Upper lobe of left lung (tissue), 4 donors: ENCODE results near the gene ZNF438.

Experiments
- POLR2A ChIP-seq, 4 donors: fragments of 450-650 bp; IDR thresholded peaks; one replicate each; pipeline ENCODE4 v1.5.1; 2016 to 2017; ENCODE audit warnings: antibody characterized with exemption in 4 of 4, mild to moderate bottlenecking in 2 of 4
- POLR2AphosphoS5 ChIP-seq, 2 donors: sonication (generic); formaldehyde crosslinking; IDR thresholded peaks; one replicate each; pipeline ENCODE4 v1.5.1; 2017; ENCODE audit warnings: antibody characterized with exemption in 2 of 2

DNA sequence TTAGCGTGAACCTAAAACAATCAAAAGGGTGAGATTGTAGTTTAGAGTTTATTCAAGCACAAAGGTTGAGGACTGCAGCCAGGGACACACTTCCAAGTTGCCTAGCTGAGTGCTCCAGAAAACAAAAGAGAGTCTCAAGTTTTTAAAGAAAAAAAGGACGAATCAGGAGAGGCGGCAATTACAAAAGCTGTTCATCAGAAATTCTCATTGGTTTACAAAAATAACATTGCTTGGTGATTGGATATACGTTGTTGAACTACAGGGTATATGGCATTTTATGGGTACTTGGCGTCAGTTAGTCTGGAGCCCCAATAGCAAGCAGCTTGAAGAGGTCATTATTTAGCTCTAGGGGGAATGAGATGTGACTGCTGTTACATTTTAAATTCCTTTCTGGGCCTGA, 11.5 kb downstream of the ZNF438 start:
- no peak for TF ChIP-seq POLR2AphosphoS5 (IDR thresholded peaks at IDR 0.05)
- no peak for TF ChIP-seq POLR2A (IDR thresholded peaks at IDR 0.05)
